Thyroid gland (tissue), 4 donors: ENCODE results near the gene HIPK2. TPM values are rescaled to one million over a fixed set of nuclear protein-coding genes. Genes with fewer than 3 reads are reported as not detected.

Experiments
- DNase-seq, 2 donors: peaks; one replicate each; pipeline ENCODE4 v3.0.0-alpha.2; 2019
- H3K27ac ChIP-seq, 3 donors: fragments of 200-600 bp; sonication (generic); 1 replicate in 2 of 3; 2 replicates in 1 of 3; pipeline ENCODE4 v1.5.1; 2016 to 2019; ENCODE audit warnings: mild to moderate bottlenecking in 1 of 3, moderate library complexity in 1 of 3
- H3K27me3 ChIP-seq: fragments of 200-600 bp; sonication (generic); one replicate; pipeline ENCODE4 v1.5.1; 2019
- H3K36me3 ChIP-seq, 2 donors: fragments of 200-600 bp; sonication (generic); one replicate each; pipeline ENCODE4 v1.5.1; 2016 to 2019
- H3K4me1 ChIP-seq, 2 donors: fragments of 200-600 bp; sonication (generic); one replicate each; pipeline ENCODE4 v1.5.1; 2017 to 2019
- H3K4me3 ChIP-seq, 3 donors: fragments of 200-600 bp; sonication (generic); replicated peaks in 1 of 3; 1 replicate in 2 of 3; 2 replicates in 1 of 3; pipeline ENCODE4 v1.5.1; 2016; ENCODE audit warnings: mild to moderate bottlenecking in 1 of 3
- H3K9me3 ChIP-seq: fragments of 200-600 bp; sonication (generic); one replicate; pipeline ENCODE4 v1.5.1; 2017
- CTCF ChIP-seq, 6 experiments: fragments of 200-600 bp in 3 of 6; fragments of 450-650 bp in 3 of 6; sonication (generic) in 3 of 6; IDR thresholded peaks; one replicate each; pipeline ENCODE4 v1.5.1; 2016 to 2019; ENCODE audit warnings: antibody characterized with exemption in 6 of 6, mild to moderate bottlenecking in 2 of 6, inconsistent platforms in 1 of 6, moderate library complexity in 1 of 6
- POLR2A ChIP-seq, 2 donors: fragments of 450-650 bp; IDR thresholded peaks; one replicate each; pipeline ENCODE4 v1.6.1; 2017; ENCODE audit warnings: antibody characterized with exemption in 2 of 2, mild to moderate bottlenecking in 2 of 2, moderate library complexity in 1 of 2
- WGBS, 2 donors: methylation state at CpG; one replicate each; pipeline ENCODE4 v1.1.5; 2017; 5-methylcytosine and 5-hydroxymethylcytosine counted together
- intact Hi-C: fragments of 100-400 bp; cut with DNase I; formaldehyde crosslinking; loops from one replicate; pipeline ENCODE4 v1.15.1; 2023
- total RNA-seq, 4 donors: library from RNA; depleted of rRNA; stranded (reverse); fragments of >200 nt; gene quantifications; one replicate each; pipeline ENCODE4 v1.2.3, GENCODE V29; 2016

The HIPK2 gene
- total RNA-seq, 4 donors from 2014 or later = 31.3 to 58.5 (median 41.0) TPM

- intact Hi-C loops = no loop called here
- Histone ChIP-seq H3K36me3 (no peaks in the 10 kb centered on the region), H3K27ac (no peak overlapping the region), H3K4me3 (no peak overlapping the region), H3K9me3 (no peaks in the 10 kb centered on the region), H3K27me3 (no peaks in the 10 kb centered on the region), H3K4me1 (no peaks in the 10 kb centered on the region)
- 69 to 86% methylated on average over 8 of the region's 8 CpGs for WGBS, 2 donors
- no peak for TF ChIP-seq CTCF (IDR thresholded peaks at IDR 0.05)
- no peak for DNase-seq
Measured at GRCh38 chr7:139538881-139539635, 238.7 kb downstream of the HIPK2 start.

GRCh38 chr7:139536152-139536551 lies 241.6 kb downstream of the HIPK2 start:
- no peaks in the 10 kb centered on the region for H3K9me3 ChIP-seq
- no peaks in the 10 kb centered on the region for H3K27me3 ChIP-seq
- 93 to 100% methylated on average over 8 of the region's 8 CpGs for WGBS, 2 donors
- no peak for DNase-seq
- no peak for TF ChIP-seq CTCF (IDR thresholded peaks at IDR 0.05)
- no peak for TF ChIP-seq POLR2A (IDR thresholded peaks at IDR 0.05)
- intact Hi-C loops = no loop called here
- H3K4me3 ChIP-seq = no peak overlapping the region
- H3K4me1 ChIP-seq = no peaks in the 10 kb centered on the region
- no peaks in the 10 kb centered on the region for H3K36me3 ChIP-seq
- no peak overlapping the region for H3K27ac ChIP-seq

GRCh38 chr7:139534966-139535651 lies 242.7 kb downstream of the HIPK2 start:
- Histone ChIP-seq H3K4me1 (no peaks in the 10 kb centered on the region), H3K36me3 (no peaks in the 10 kb centered on the region), H3K4me3 (no peak overlapping the region), H3K9me3 (no peaks in the 10 kb centered on the region), H3K27ac (no peak overlapping the region), H3K27me3 (no peaks in the 10 kb centered on the region)
- 80 to 82% methylated on average over 7 of the region's 7 CpGs for WGBS, 2 donors
- intact Hi-C loops = no loop called here
- DNase-seq = no peak
- TF ChIP-seq CTCF (IDR thresholded peaks at IDR 0.05) (no peak), POLR2A (IDR thresholded peaks at IDR 0.05) (no peak)

GRCh38 chr7:139534096-139534495 lies 243.7 kb downstream of the HIPK2 start:
- no peak overlapping the region for H3K4me3 ChIP-seq
- no peak overlapping the region for H3K27ac ChIP-seq
- H3K4me1 ChIP-seq = no peaks in the 10 kb centered on the region
- WGBS, 2 donors = 90 to 92% methylated on average over 9 of the region's 9 CpGs
- no peak for TF ChIP-seq CTCF (IDR thresholded peaks at IDR 0.05)
- no peak for TF ChIP-seq POLR2A (IDR thresholded peaks at IDR 0.05)
- no peaks in the 10 kb centered on the region for H3K36me3 ChIP-seq
- H3K9me3 ChIP-seq = no peaks in the 10 kb centered on the region
- DNase-seq = no peak
- no peaks in the 10 kb centered on the region for H3K27me3 ChIP-seq
- intact Hi-C loops = no loop called here

- Histone ChIP-seq H3K9me3 (no peaks in the 10 kb centered on the region), H3K4me1 (no peaks in the 10 kb centered on the region), H3K27ac (no peak overlapping the region), H3K36me3 (no peaks in the 10 kb centered on the region), H3K4me3 (no peak overlapping the region), H3K27me3 (no peaks in the 10 kb centered on the region)
- intact Hi-C loops = no loop called here
- 90 to 96% methylated on average over 6 of the region's 6 CpGs for WGBS, 2 donors
- no peak for DNase-seq
- TF ChIP-seq POLR2A (IDR thresholded peaks at IDR 0.05) (no peak), CTCF (IDR thresholded peaks at IDR 0.05) (no peak)
Measured at GRCh38 chr7:139532636-139533155, 245.1 kb downstream of the HIPK2 start.
